Psoas muscle (tissue), 8 donors: Measurements from ENCODE around the gene ZBP1. TPM values are rescaled to one million over a fixed set of nuclear protein-coding genes. Genes with fewer than 3 reads are reported as not detected.

Source experiments
- ATAC-seq, 4 donors: fragments of 200-7000 bp; cut with Tn5 transposase; one replicate each; pipeline ENCODE4 v1.9.1; 2020; ENCODE audit warnings: moderate library complexity in 3 of 4, mild to moderate bottlenecking in 2 of 4
- DNase-seq, 2 donors: peaks; one replicate each; pipeline ENCODE4 v3.0.0-alpha.2; 2020
- H3K27ac ChIP-seq: fragments of 200-600 bp; one replicate; pipeline ENCODE4 v1.8.0; 2022
- H3K27me3 ChIP-seq, 3 donors: fragments of 200-600 bp in 1 of 3; one replicate each; pipeline versions ENCODE4 v1.6.1 to v1.8.0; 2013 to 2022; ENCODE audit warnings: low read length in 2 of 3, mild to moderate bottlenecking in 2 of 3, moderate library complexity in 1 of 3; ENCODE audit not compliant: insufficient read depth in 3 of 3
- H3K36me3 ChIP-seq, 2 donors: fragments of 200-600 bp in 1 of 2; one replicate each; pipeline versions ENCODE4 v1.6.1 to v1.8.0; 2013 to 2022; ENCODE audit warnings: low read depth in 1 of 2, mild to moderate bottlenecking in 1 of 2, moderate library complexity in 1 of 2; ENCODE audit not compliant: insufficient read depth in 1 of 2
- H3K4me1 ChIP-seq: fragments of 200-600 bp; one replicate; pipeline ENCODE4 v1.8.0; 2022
- H3K4me3 ChIP-seq: fragments of 200-600 bp; one replicate; pipeline ENCODE4 v1.8.0; 2022; ENCODE audit warnings: mild to moderate bottlenecking
- H3K9me3 ChIP-seq: fragments of 200-600 bp; one replicate; pipeline ENCODE4 v1.8.0; 2022
- CTCF ChIP-seq: fragments of 200-600 bp; IDR thresholded peaks from one replicate; pipeline ENCODE4 v1.8.0; 2022; ENCODE audit warnings: antibody characterized with exemption
- WGBS, 3 donors: extraction: QIAGEN DNeasy Blood & Tissue Kit; methylation state at CpG; one replicate each; pipeline versions ENCODE4 v1.1.6 to v1.1.7; 2013; 5-methylcytosine and 5-hydroxymethylcytosine counted together
- intact Hi-C, 2 donors: fragments of 100-400 bp; cut with DNase I; formaldehyde crosslinking; loops; one replicate each; pipeline versions ENCODE4 v1.11.0 to v1.14.2; 2022
- polyA plus RNA-seq, 3 donors: library from polyadenylated mRNA; stranded (reverse); fragments of 200-250 nt; gene quantifications; one replicate each; pipeline ENCODE4 v1.2.3, GENCODE V29; 2013
- total RNA-seq, 4 donors: library from RNA; stranded (reverse); fragmentation: NEBNext Ultra II Directional in 2 of 4; extraction: Animal tissue kit (Norgen Biotek cat#: 25700) in 2 of 4; gene quantifications; one replicate each; pipeline versions ENCODE4 v1.2.1 to v1.2.4, GENCODE V29; 2021 to 2023
- donor health status: healthy with polysubstance abuse.
- donor health status: DM: no; HTN: no; CAD: no; lungs with moderate emphysema.
- donor health status: Bipolar disorder and iron deficiency.
- donor health status: healthy.
- donor health status: DM: yes; HTN: yes; CAD: no.
- donor health status: DM: no; HTN: no; CAD: no.
- donor health status: DM: no; HTN: no; CAD: no.
- donor health status: DM: yes; HTN: yes; CAD: no.

Gene ZBP1
- total and polyA plus RNA-seq, 7 donors, result 0.07 to 0.50 (median 0.20) TPM; not detected in 2

GRCh38 chr20:57559658-57560553 lies 60.3 kb downstream of the ZBP1 start:
- H3K27ac ChIP-seq, result no peak overlapping the region
- intact Hi-C loops, result no loop called here
- DNase-seq (no peak), ATAC-seq (no peak)
- no peak overlapping the region for H3K4me3 ChIP-seq
- H3K27me3 ChIP-seq, result peaks cover 0 to 46% (median 9%) of the 10 kb centered on the region in 3 donors
- no peaks in the 10 kb centered on the region for H3K9me3 ChIP-seq
- no peak for TF ChIP-seq CTCF
- H3K4me1 ChIP-seq, result no peaks in the 10 kb centered on the region
- no peaks in the 10 kb centered on the region for H3K36me3 ChIP-seq
- 73 to 80% (median 76%) methylated on average over 8 of the region's 8 CpGs for WGBS, 3 donors

- DNase-seq (no peak), ATAC-seq (no peak)
- Histone ChIP-seq H3K9me3 (no peaks in the 10 kb centered on the region), H3K36me3 (no peaks in the 10 kb centered on the region), H3K27me3 (peaks cover 0 to 46% (median 9%) of the 10 kb centered on the region in 3 donors), H3K4me3 (no peak overlapping the region), H3K27ac (no peak overlapping the region), H3K4me1 (no peaks in the 10 kb centered on the region)
- 75 to 80% (median 76%) methylated on average over 10 of the region's 10 CpGs for WGBS, 3 donors
- intact Hi-C loops, result no loop called here
- no peak for TF ChIP-seq CTCF
Measured at GRCh38 chr20:57559289-57559634, 61.0 kb downstream of the ZBP1 start.

- H3K4me3 ChIP-seq, result no peak overlapping the region
- ATAC-seq (no peak), DNase-seq (no peak)
- H3K27ac ChIP-seq, result no peak overlapping the region
- no peaks in the 10 kb centered on the region for H3K9me3 ChIP-seq
- no peak for TF ChIP-seq CTCF
- no peaks in the 10 kb centered on the region for H3K4me1 ChIP-seq
- WGBS, 3 donors, result 55 to 63% (median 59%) methylated on average over 15 of the region's 15 CpGs
- H3K27me3 ChIP-seq, result peaks cover 0 to 43% (median 9%) of the 10 kb centered on the region in 3 donors
- H3K36me3 ChIP-seq, result no peaks in the 10 kb centered on the region
- intact Hi-C loops, result no loop called here
Measured at GRCh38 chr20:57558614-57559288, 61.5 kb downstream of the ZBP1 start.

- ATAC-seq, result no peak
Measured at GRCh38 chr20:57557926-57558613, 62.2 kb downstream of the ZBP1 start.

More at GRCh38 chr20:57557926-57558613, 62.2 kb downstream of the ZBP1 start:
- Histone ChIP-seq H3K4me1 (no peaks in the 10 kb centered on the region), H3K9me3 (no peaks in the 10 kb centered on the region), H3K27ac (no peak overlapping the region), H3K27me3 (peaks cover 0 to 42% (median 9%) of the 10 kb centered on the region in 3 donors), H3K4me3 (no peak overlapping the region), H3K36me3 (no peaks in the 10 kb centered on the region)
- intact Hi-C loops, result no loop called here
- TF ChIP-seq CTCF, result no peak
- WGBS, 3 donors, result 66 to 74% (median 68%) methylated on average over 9 of the region's 9 CpGs
- no peak for DNase-seq
